T-cell (primary cell): ENCODE results near the gene MAT2A. TPM values are rescaled to one million over a fixed set of nuclear protein-coding genes. Genes with fewer than 3 reads are reported as not detected.
"Not testable (repeated sequence)": the region's sequence is repeated elsewhere in the genome, so short reads cannot be mapped to it uniquely, and the experiment has no call there.

Experiments used
- ATAC-seq, 4 experiments: fragments of 200-7000 bp in 3 of 4; fragments of 150-1000 bp in 1 of 4; cut with Tn5 transposase; replicated peaks in 1 of 4; 1 replicate in 3 of 4; 2 replicates in 1 of 4; pipeline ENCODE4 v1.10.0; 2021; ENCODE audit warnings: moderate library complexity in 3 of 4, mild to moderate bottlenecking in 2 of 4, moderate number of reproducible peaks in 1 of 4
- CTCF ChIA-PET, 2 donors: fragments of 300-600 bp; sonication (Branson Sonifier 250); formaldehyde crosslinking; loops; one replicate each; lab custom pipeline; 2022; ENCODE audit warnings: antibody characterized with exemption in 2 of 2; lab: Charles Lee
- POLR2A ChIA-PET, 2 donors: fragments of 300-600 bp; sonication (Branson Sonifier 250); formaldehyde crosslinking; loops; one replicate each; lab custom pipeline; 2022; ENCODE audit warnings: antibody characterized with exemption in 2 of 2; lab: Charles Lee
- DNase-seq, 35 experiments: peaks; one replicate each; pipeline versions ENCODE4 v3.0.0 to v3.0.0-alpha.2; 2013 to 2023
- H3K27ac ChIP-seq: one replicate; pipeline ENCODE4 v1.5.1; 2013; ENCODE audit warnings: low read length
- H3K27me3 ChIP-seq, 2 experiments: replicated peaks in 1 of 2; 1 replicate in 1 of 2; 2 replicates in 1 of 2; pipeline versions ENCODE4 v1.6.1 to v1.7.0; 2013; ENCODE audit warnings: low read length in 1 of 2, mixed read lengths in 1 of 2; ENCODE audit not compliant: control insufficient read depth in 2 of 2, insufficient read depth in 2 of 2; ENCODE audit errors: extremely low read depth in 1 of 2
- H3K36me3 ChIP-seq, 2 donors: 1 replicate in 1 of 2; 2 replicates in 1 of 2; pipeline versions ENCODE4 v1.6.1 to v1.7.0; 2013; ENCODE audit warnings: low read length in 1 of 2; ENCODE audit not compliant: control insufficient read depth in 2 of 2, insufficient read depth in 1 of 2; ENCODE audit errors: extremely low read depth in 1 of 2
- H3K4me1 ChIP-seq, 2 experiments: 1 replicate in 1 of 2; 2 replicates in 1 of 2; pipeline versions ENCODE4 v1.6.1 to v1.7.0; 2013; ENCODE audit warnings: low read length in 2 of 2, mixed read lengths in 1 of 2; ENCODE audit not compliant: insufficient read depth in 2 of 2, control insufficient read depth in 1 of 2; ENCODE audit errors: extremely low read depth in 1 of 2
- H3K4me3 ChIP-seq, 2 donors: 1 replicate in 1 of 2; 2 replicates in 1 of 2; pipeline versions ENCODE4 v1.5.1 to v1.7.0; 2013; ENCODE audit warnings: mild to moderate bottlenecking in 2 of 2, low read length in 1 of 2, moderate library complexity in 1 of 2; ENCODE audit not compliant: control insufficient read depth in 1 of 2; ENCODE audit errors: extremely low read depth in 1 of 2
- H3K9me3 ChIP-seq: 2 replicates; pipeline ENCODE4 v1.7.0; 2013
- H3K27ac Mint-ChIP-seq, 2 donors: one replicate each; pipeline ENCODE4 v1.8.0; 2020 to 2021; ENCODE audit warnings: mild to moderate bottlenecking in 2 of 2, mixed read lengths in 2 of 2
- H3K27me3 Mint-ChIP-seq, 2 donors: one replicate each; pipeline ENCODE4 v1.8.0; 2021 to 2022; ENCODE audit warnings: mixed read lengths in 2 of 2
- H3K36me3 Mint-ChIP-seq: one replicate; pipeline ENCODE4 v1.8.0; 2021; ENCODE audit warnings: mixed read lengths
- H3K4me1 Mint-ChIP-seq, 3 donors: one replicate each; pipeline ENCODE4 v1.8.0; 2020 to 2022; ENCODE audit warnings: mixed read lengths in 3 of 3, mild to moderate bottlenecking in 1 of 3
- H3K4me3 Mint-ChIP-seq, 3 donors: one replicate each; pipeline ENCODE4 v1.8.0; 2020 to 2022; ENCODE audit warnings: mild to moderate bottlenecking in 3 of 3, mixed read lengths in 3 of 3, moderate library complexity in 3 of 3
- H3K9me3 Mint-ChIP-seq, 3 donors: one replicate each; pipeline ENCODE4 v1.8.0; 2020 to 2022; ENCODE audit warnings: mixed read lengths in 3 of 3
- whole genome bisulfite sequencing: methylation state at CpG from one replicate; pipeline ENCODE4 v1.1.5; 2013; ENCODE audit warnings: missing lambda C conversion rate; ENCODE audit not compliant: insufficient coverage; 5-methylcytosine and 5-hydroxymethylcytosine counted together
- total RNA-seq, 35 experiments: library from RNA in 6 of 35; stranded (reverse) in 6 of 35; fragments of 120-200 nt in 1 of 35; gene quantifications; one replicate each; pipeline versions ENCODE4 v1.2.1 to v1.2.4 and lab custom pipeline; 2013 to 2026

The MAT2A gene
- total RNA-seq, 5 donors from 2014 or later (not counting 1 experiment from before 2014, with no cell fraction given) = 110 to 184 (median 165) TPM

- H3K27me3 ChIP-seq, ATAC-seq, H3K4me3 ChIP-seq, H3K9me3 ChIP-seq, CTCF ChIA-PET, H3K4me3 Mint-ChIP-seq, DNase-seq, H3K27ac ChIP-seq, POLR2A ChIA-PET, H3K27me3 Mint-ChIP-seq, H3K9me3 Mint-ChIP-seq: not testable (repeated sequence)
- peaks cover 14 to 17% of the 10 kb centered on the region in 2 experiments for H3K4me1 ChIP-seq
- Mint-ChIP-seq H3K36me3 (peaks cover 38% of the 10 kb centered on the region), H3K27ac (peak overlapping the region in 1 of 2 donors; percentile 40), H3K4me1 (peaks cover 30 to 32% (median 30%) of the 10 kb centered on the region in 3 donors)
- WGBS = 100% methylated on average over 1 of the region's 3 CpGs
- peaks cover 0 to 54% of the 10 kb centered on the region in 2 donors for H3K36me3 ChIP-seq
Observed at GRCh38 chr2:85544254-85544691, 5.3 kb downstream of the MAT2A start.

GRCh38 chr2:85544915-85545779, 6.2 kb downstream of the MAT2A start:
- not testable (repeated sequence) for DNase-seq, ATAC-seq, H3K27me3 Mint-ChIP-seq, H3K9me3 ChIP-seq, H3K9me3 Mint-ChIP-seq, H3K27ac Mint-ChIP-seq, H3K4me3 ChIP-seq, H3K4me3 Mint-ChIP-seq, H3K27me3 ChIP-seq, H3K27ac ChIP-seq
- H3K36me3 ChIP-seq = peaks cover 0 to 62% of the 10 kb centered on the region in 2 donors
- peaks cover 11 to 12% of the 10 kb centered on the region in 2 experiments for H3K4me1 ChIP-seq
- peaks cover 27 to 29% (median 28%) of the 10 kb centered on the region in 3 donors for H3K4me1 Mint-ChIP-seq
- peaks cover 44% of the 10 kb centered on the region for H3K36me3 Mint-ChIP-seq
- WGBS = no CpG with 5 or more reads among the region's 5 CpGs
- ChIA-PET POLR2A (interaction anchor here in 1 of 2 donors (0.8 kb wide), 1 partner anchor 126 kb away, joined by 3 read pairs; no protein-coding TSS in a partner anchor), CTCF (interaction anchor here (0.5 to 0.8 kb wide), 5 partner anchors 120 to 522 kb away, joined by 3 to 5 read pairs (median 3); partner anchors contain the start of gene SH2D6 (in 1 of the 2))

GRCh38 chr2:85545780-85546240, 6.8 kb downstream of the MAT2A start:
- DNase-seq (no peak), ATAC-seq (no peak)
- H3K36me3 Mint-ChIP-seq = peaks cover 49% of the 10 kb centered on the region
- ChIA-PET CTCF (interaction anchor here (0.5 to 0.8 kb wide), 5 partner anchors 121 to 523 kb away, joined by 3 to 5 read pairs (median 3); partner anchors contain the start of gene SH2D6 (in 1 of the 2)), POLR2A (interaction anchor here (0.6 to 0.8 kb wide), 4 partner anchors 45 to 180 kb away, joined by 3 to 4 read pairs (median 3); no protein-coding TSS in a partner anchor)
- Histone ChIP-seq H3K4me3 (no peak overlapping the region), H3K9me3 (no peaks in the 10 kb centered on the region), H3K4me1 (peaks cover 5 to 6% of the 10 kb centered on the region in 2 experiments), H3K36me3 (peaks cover 0 to 68% of the 10 kb centered on the region in 2 donors), H3K27ac (no peak overlapping the region), H3K27me3 (no peaks in the 10 kb centered on the region)
- H3K9me3 Mint-ChIP-seq = no peaks in the 10 kb centered on the region
- 83% methylated on average over 2 of the region's 5 CpGs for WGBS
- H3K4me1 Mint-ChIP-seq = peaks cover 20 to 22% (median 21%) of the 10 kb centered on the region in 3 donors
- no peak overlapping the region for H3K27ac Mint-ChIP-seq
- H3K27me3 Mint-ChIP-seq = no peaks in the 10 kb centered on the region
- H3K4me3 Mint-ChIP-seq = no peak overlapping the region

- no peaks in the 10 kb centered on the region for H3K27me3 Mint-ChIP-seq
- no CpG with 5 or more reads among the region's 1 CpG for WGBS
- Histone ChIP-seq H3K36me3 (peaks cover 0 to 67% of the 10 kb centered on the region in 2 donors), H3K27me3 (no peaks in the 10 kb centered on the region), H3K27ac (no peak overlapping the region), H3K9me3 (no peaks in the 10 kb centered on the region), H3K4me3 (no peak overlapping the region), H3K4me1 (no peaks in the 10 kb centered on the region)
- DNase-seq (no peak), ATAC-seq (no peak)
- ChIA-PET POLR2A (no interaction called here), CTCF (no interaction called here)
- H3K9me3 Mint-ChIP-seq = no peaks in the 10 kb centered on the region
- peak overlapping the region; percentile 50 to 52 for H3K27ac Mint-ChIP-seq
- H3K36me3 Mint-ChIP-seq = peaks cover 49% of the 10 kb centered on the region
- H3K4me1 Mint-ChIP-seq = peaks cover 8 to 11% (median 11%) of the 10 kb centered on the region in 3 donors
- no peak overlapping the region for H3K4me3 Mint-ChIP-seq
Observed at GRCh38 chr2:85547089-85547858, 8.3 kb downstream of the MAT2A start.

- POLR2A ChIA-PET = interaction anchor here (1.0 to 1.2 kb wide), 2 partner anchors 12 to 13 kb away, joined by 3 to 5 read pairs; partner anchors contain the start of gene GGCX (in 1 of the 2)
- H3K4me1 Mint-ChIP-seq = peaks cover 3 to 6% (median 4%) of the 10 kb centered on the region in 3 donors
- peaks cover 0 to 67% of the 10 kb centered on the region in 2 donors for H3K36me3 ChIP-seq
- H3K27me3 Mint-ChIP-seq = no peaks in the 10 kb centered on the region
- DNase-seq = no peak
- no peaks in the 10 kb centered on the region for H3K4me1 ChIP-seq
- H3K9me3 Mint-ChIP-seq = no peaks in the 10 kb centered on the region
- H3K27me3 ChIP-seq = no peaks in the 10 kb centered on the region
- CTCF ChIA-PET = interaction anchor here (0.6 to 6.7 kb wide), 4 partner anchors 8 to 158 kb away, joined by 3 to 65 read pairs (median 34); partner anchors contain the start of genes MAT2A (in 1 of the 2) and SH2D6 (in 1 of the 2)
- ATAC-seq = no peak
- peak overlapping the region in 1 of 2 donors; percentile 57 for H3K27ac Mint-ChIP-seq
- no peak overlapping the region for H3K27ac ChIP-seq
- 95% methylated on average over 3 of the region's 6 CpGs for WGBS
- H3K4me3 ChIP-seq = no peak overlapping the region
- H3K4me3 Mint-ChIP-seq = no peak overlapping the region
- H3K36me3 Mint-ChIP-seq = peaks cover 46% of the 10 kb centered on the region
- H3K9me3 ChIP-seq = no peaks in the 10 kb centered on the region
Observed at GRCh38 chr2:85547859-85548607, 9.1 kb downstream of the MAT2A start.
